ENCODE measurements around the gene ITSN2.

GRCh38 chr2:24365826-24366225 lies 5.5 kb upstream of the ITSN2 start:
- TF ChIP-seq CTCF (IDR thresholded peaks at IDR 0.05) (no peak), POLR2A (IDR thresholded peaks at IDR 0.05) (no peak)
